Measurements from ENCODE around the gene ICA1. TPM values are rescaled to one million over a fixed set of nuclear protein-coding genes. Genes with fewer than 3 reads are reported as not detected.

Gene ICA1
- total RNA-seq, 1 donor from 2014 or later = 13.1 TPM

DNA sequence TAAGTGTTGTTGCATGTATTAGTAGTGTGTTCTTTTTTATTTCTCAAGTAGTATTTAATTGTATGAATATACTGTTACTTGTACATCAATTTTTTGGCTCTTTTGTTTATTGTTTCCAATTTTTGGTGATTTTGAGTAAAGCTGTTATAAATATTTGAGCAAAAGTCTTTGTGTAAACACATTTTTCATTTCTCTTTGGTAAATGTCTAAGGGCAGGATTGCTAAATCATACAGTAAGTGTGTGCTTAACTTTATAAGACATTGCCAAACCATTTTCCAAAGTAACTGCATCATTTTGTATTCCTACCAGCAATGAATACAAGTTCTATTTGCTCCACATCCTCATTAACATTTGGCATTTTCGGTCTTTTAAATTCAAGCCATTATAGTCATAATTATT is 92.8 kb downstream of the ICA1 start:
- Histone ChIP-seq H2AFZ (replicated peaks) (no peak overlapping the region), H3K27me3 (no peaks in the 10 kb centered on the region), H3F3A (ENCODE audit: low read depth) (peaks cover 4% of the 10 kb centered on the region), H4K20me1 (ENCODE audit: low read depth) (no peaks in the 10 kb centered on the region), H3K4me1 (peaks cover 9% of the 10 kb centered on the region), H3K9ac (no peak overlapping the region), H3K4me3 (no peak overlapping the region), H3K27ac (no peak overlapping the region), H3K9me3 (ENCODE audit: low read depth) (no peaks in the 10 kb centered on the region), H3K4me2 (no peak overlapping the region), H3K36me3 (no peaks in the 10 kb centered on the region), H3K79me2 (ENCODE audit: low read depth) (no peaks in the 10 kb centered on the region)
- H3K4me3 Mint-ChIP-seq = no peak overlapping the region
- no peak for DNase-seq (ENCODE audit: low spot score)
- H3K27ac Mint-ChIP-seq = no peak overlapping the region
- H3K9me3 Mint-ChIP-seq = no peaks in the 10 kb centered on the region
- peaks cover 3% of the 10 kb centered on the region for H3K4me1 Mint-ChIP-seq
- no peak for TF ChIP-seq EZH2phosphoT487 (IDR thresholded peaks at IDR 0.05)
- no peak for TF ChIP-seq CTCF (IDR thresholded peaks at IDR 0.05)
- no peak for TF ChIP-seq EZH2 (IDR thresholded peaks at IDR 0.05)
- no peaks in the 10 kb centered on the region for H3K27me3 Mint-ChIP-seq (ENCODE audit: insufficient read depth, low read depth)
- no peaks in the 10 kb centered on the region for H3K36me3 Mint-ChIP-seq

DNA sequence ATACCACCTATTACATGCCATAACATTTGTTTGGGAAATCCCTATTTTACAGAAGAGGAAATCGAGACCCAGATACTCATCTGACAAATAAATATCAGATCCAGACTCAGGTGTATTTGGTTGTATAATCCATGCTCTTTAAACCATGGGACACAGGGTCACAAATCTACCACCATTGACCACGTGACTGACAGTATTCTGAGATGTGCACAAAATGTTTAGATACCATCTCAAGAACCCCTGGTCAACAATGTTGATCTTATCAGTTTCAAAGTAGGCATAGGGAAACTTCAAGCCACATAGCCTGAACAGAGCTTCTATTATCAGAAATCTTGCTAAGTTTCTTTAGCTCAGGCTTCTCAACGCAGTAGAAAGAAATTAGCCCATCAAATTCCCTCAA is 93.6 kb downstream of the ICA1 start:
- Histone ChIP-seq H3K4me2 (no peak overlapping the region), H3K4me1 (peaks cover 9% of the 10 kb centered on the region), H3F3A (ENCODE audit: low read depth) (peaks cover 4% of the 10 kb centered on the region), H3K4me3 (no peak overlapping the region), H3K36me3 (no peaks in the 10 kb centered on the region), H3K79me2 (ENCODE audit: low read depth) (no peaks in the 10 kb centered on the region), H4K20me1 (ENCODE audit: low read depth) (no peaks in the 10 kb centered on the region), H3K27me3 (no peaks in the 10 kb centered on the region), H3K27ac (no peak overlapping the region), H3K9me3 (ENCODE audit: low read depth) (no peaks in the 10 kb centered on the region), H3K9ac (no peak overlapping the region), H2AFZ (replicated peaks) (no peak overlapping the region)
- Mint-ChIP-seq H3K9me3 (no peaks in the 10 kb centered on the region), H3K27me3 (ENCODE audit: insufficient read depth, low read depth) (peaks cover 5% of the 10 kb centered on the region), H3K36me3 (peaks cover 3% of the 10 kb centered on the region), H3K4me1 (peaks cover 3% of the 10 kb centered on the region), H3K27ac (no peak overlapping the region), H3K4me3 (no peak overlapping the region)
- TF ChIP-seq EZH2phosphoT487 (IDR thresholded peaks at IDR 0.05) (no peak), EZH2 (IDR thresholded peaks at IDR 0.05) (no peak), CTCF (IDR thresholded peaks at IDR 0.05) (no peak)
- no peak for DNase-seq (ENCODE audit: low spot score)

GRCh38 chr7:8165150-8165549 is 96.8 kb downstream of the ICA1 start:
- Mint-ChIP-seq H3K36me3 (peaks cover 3% of the 10 kb centered on the region), H3K27me3 (ENCODE audit: insufficient read depth, low read depth) (peaks cover 6% of the 10 kb centered on the region), H3K4me1 (peaks cover 12% of the 10 kb centered on the region), H3K9me3 (no peaks in the 10 kb centered on the region), H3K4me3 (no peak overlapping the region), H3K27ac (no peak overlapping the region)
- DNase-seq (ENCODE audit: low spot score) = no peak
- no peaks in the 10 kb centered on the region for H3K27me3 ChIP-seq
- peaks cover 17% of the 10 kb centered on the region for H3K4me1 ChIP-seq
- no peak overlapping the region for H2AFZ ChIP-seq (replicated peaks)
- H3K4me3 ChIP-seq = no peak overlapping the region
- no peaks in the 10 kb centered on the region for H4K20me1 ChIP-seq (ENCODE audit: low read depth)
- no peak for TF ChIP-seq EZH2phosphoT487 (IDR thresholded peaks at IDR 0.05)
- no peak for TF ChIP-seq CTCF (IDR thresholded peaks at IDR 0.05)
- no peak for TF ChIP-seq EZH2 (IDR thresholded peaks at IDR 0.05)
- H3K9ac ChIP-seq = no peak overlapping the region
- peaks cover 4% of the 10 kb centered on the region for H3F3A ChIP-seq (ENCODE audit: low read depth)
- no peaks in the 10 kb centered on the region for H3K36me3 ChIP-seq
- H3K79me2 ChIP-seq (ENCODE audit: low read depth) = no peaks in the 10 kb centered on the region
- H3K4me2 ChIP-seq = no peak overlapping the region
- H3K9me3 ChIP-seq (ENCODE audit: low read depth) = no peaks in the 10 kb centered on the region
- no peak overlapping the region for H3K27ac ChIP-seq

All from neural progenitor cell (in vitro differentiated cells).